ENCODE measurements around the gene PSKH1.
"Not testable (repeated sequence)": the region's sequence is repeated elsewhere in the genome, so short reads cannot be mapped to it uniquely, and the experiment has no call there.

PSKH1 gene

GRCh38 chr16:67910158-67910557 is 17.1 kb downstream of the PSKH1 start:
- Histone ChIP-seq H3K4me3 (replicated peaks; ENCODE audit: low read depth, low read length) (no peak overlapping the region), H3K27me3 (replicated peaks; ENCODE audit: control insufficient read depth, insufficient read depth, low read length) (no peaks in the 10 kb centered on the region), H3K36me3 (ENCODE audit: control insufficient read depth, insufficient read depth, low read length) (peaks cover 13% of the 10 kb centered on the region)
- TF ChIP-seq CTCF (IDR thresholded peaks at IDR 0.05; ENCODE audit: insufficient read depth, low read length, poor library complexity, severe bottlenecking): no peak
- DNase-seq (ENCODE audit: extremely low read depth, insufficient read length): no peak

DNA sequence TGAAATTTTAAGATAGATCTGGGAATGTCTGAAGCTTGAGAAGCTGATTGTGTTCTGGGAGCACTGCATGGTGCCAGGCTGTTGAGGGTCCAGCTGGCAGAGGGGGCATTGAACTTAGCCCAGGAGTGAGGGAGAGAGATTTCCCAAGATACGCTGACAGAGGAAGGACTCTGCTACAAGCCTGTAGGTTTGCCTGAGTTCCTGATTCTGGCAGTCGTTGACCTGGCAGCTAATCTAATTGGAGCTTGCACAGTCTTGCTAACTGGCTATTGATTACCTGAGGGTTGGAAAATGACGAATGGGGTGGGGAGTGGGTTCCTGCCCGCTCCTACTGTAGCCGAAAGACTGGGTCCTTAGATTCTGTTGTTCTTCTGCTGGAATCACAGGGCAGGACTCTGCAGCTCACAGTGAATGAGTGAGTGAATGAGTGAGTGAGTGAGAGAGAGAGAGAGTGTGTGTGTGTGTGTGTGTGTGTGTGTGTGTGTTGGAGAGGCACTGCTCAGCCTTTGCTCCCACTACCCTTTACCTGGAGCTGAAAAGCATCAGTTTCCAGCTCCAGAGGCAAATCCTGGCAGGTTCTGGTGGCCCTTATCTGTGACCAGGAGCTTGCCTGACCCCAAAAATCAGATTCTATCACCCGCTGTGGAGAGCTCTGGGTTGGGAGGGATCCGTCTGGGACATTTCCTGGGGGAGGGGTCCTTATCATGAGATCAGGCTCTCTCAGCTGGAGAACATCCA is 21.9 kb downstream of the PSKH1 start:
- Histone ChIP-seq H3K4me3 (replicated peaks; ENCODE audit: low read depth, low read length) (no peak overlapping the region), H3K36me3 (ENCODE audit: control insufficient read depth, insufficient read depth, low read length) (peaks cover 19% of the 10 kb centered on the region), H3K27me3 (replicated peaks; ENCODE audit: control insufficient read depth, insufficient read depth, low read length) (no peaks in the 10 kb centered on the region)
- DNase-seq (ENCODE audit: extremely low read depth, insufficient read length): no peak
- TF ChIP-seq CTCF (IDR thresholded peaks at IDR 0.05; ENCODE audit: insufficient read depth, low read length, poor library complexity, severe bottlenecking): no peak

DNA sequence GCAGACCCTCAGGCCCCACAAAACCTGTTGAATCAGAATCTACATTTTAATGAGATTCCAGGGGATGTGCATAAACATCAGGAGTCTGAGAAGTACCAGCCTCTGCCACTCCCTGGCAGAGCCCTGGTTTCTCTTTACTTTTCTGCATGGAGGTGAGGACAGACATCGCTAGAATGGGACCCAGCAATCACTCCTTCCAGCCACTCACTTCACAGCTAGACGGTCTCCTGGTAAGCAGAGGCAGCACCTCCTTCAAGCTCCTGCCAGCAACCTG is 22.4 kb downstream of the PSKH1 start:
- H3K4me3 ChIP-seq (replicated peaks; ENCODE audit: low read depth, low read length); H3K27me3 ChIP-seq (replicated peaks; ENCODE audit: control insufficient read depth, insufficient read depth, low read length); DNase-seq (ENCODE audit: extremely low read depth, insufficient read length): not testable (repeated sequence)
- H3K36me3 ChIP-seq (ENCODE audit: control insufficient read depth, insufficient read depth, low read length): peaks cover 19% of the 10 kb centered on the region

DNA sequence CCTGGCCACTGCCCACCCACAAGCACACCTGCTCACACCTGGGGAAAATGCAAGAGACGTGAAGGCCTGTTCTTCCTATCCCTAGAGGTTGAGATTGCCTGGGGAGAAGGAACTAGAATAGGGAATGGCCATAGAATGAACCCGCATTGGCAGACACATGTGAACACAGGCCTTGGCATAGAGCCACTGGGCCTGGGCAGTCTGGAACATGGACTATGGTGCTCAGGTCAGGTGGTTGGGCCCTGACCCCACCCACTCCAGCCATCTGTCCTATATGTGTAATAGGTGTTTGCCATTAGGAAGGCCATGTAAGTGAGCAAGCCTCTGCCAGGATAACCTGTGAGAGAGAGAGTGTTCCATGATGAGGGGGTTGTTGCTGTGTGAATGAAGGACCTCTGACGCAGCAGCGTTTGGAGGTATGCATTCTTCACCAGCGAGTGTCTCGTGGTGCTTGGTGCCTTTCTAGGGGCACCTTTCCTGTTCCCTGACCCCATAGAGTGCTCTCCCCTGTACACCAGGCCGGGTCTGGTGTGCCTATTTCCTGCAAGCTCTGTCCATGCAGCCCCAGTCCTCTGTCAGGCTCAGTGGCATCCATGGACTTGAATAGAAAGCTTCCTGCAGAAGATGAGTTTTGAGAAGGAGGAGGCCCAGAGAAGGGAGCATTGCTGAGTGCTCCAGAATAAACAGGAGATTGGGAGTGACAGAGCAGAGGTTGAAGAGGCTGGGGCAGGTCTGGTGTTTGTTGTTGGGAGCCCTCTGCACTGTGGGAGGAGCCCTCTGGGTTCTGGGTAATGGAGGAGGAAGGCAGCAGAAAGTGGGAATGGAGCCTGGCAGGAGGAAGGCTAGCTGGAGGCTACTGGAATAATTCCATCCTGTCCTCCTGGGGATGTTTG is 23.0 kb downstream of the PSKH1 start:
- Histone ChIP-seq H3K4me3 (replicated peaks; ENCODE audit: low read depth, low read length) (no peak overlapping the region), H3K36me3 (ENCODE audit: control insufficient read depth, insufficient read depth, low read length) (peaks cover 19% of the 10 kb centered on the region), H3K27me3 (replicated peaks; ENCODE audit: control insufficient read depth, insufficient read depth, low read length) (no peaks in the 10 kb centered on the region)
- no peak for DNase-seq (ENCODE audit: extremely low read depth, insufficient read length)
- no peak for TF ChIP-seq CTCF (IDR thresholded peaks at IDR 0.05; ENCODE audit: insufficient read depth, low read length, poor library complexity, severe bottlenecking)

DNA sequence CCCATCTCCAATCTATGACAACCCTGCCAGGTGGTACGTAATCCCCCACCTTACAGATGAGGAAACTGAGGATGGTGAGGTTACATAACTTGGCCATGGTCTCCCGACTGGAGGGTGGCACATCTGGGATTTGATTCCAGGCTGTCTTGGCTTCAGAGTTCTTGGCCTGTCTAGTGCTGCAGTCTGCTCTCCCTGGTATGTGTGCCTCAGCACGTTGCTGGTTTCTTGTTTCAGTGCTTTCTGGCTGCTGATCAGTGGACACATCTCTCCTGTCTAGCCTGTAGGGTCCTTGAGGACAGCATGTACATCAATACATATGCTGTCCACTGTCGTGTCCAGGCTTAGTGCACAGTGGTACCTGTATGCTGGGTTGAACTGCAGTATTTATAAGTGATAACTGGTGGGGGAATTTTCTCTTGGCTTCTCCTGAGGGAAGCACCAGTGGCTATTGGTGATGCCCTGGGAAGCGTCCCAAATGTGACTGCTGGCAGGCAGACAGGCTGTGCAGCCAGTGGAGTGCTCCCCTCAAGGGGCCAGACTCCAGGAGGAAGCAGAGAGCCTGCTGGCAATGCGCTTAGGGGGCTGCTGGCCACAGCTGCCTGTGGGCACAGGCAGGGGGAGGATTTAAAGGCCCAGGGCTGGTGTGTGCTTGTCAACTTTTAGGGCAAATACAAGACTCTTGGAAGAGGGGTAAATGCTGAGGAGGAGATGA is 24.2 kb downstream of the PSKH1 start:
- Histone ChIP-seq H3K27me3 (replicated peaks; ENCODE audit: control insufficient read depth, insufficient read depth, low read length) (no peaks in the 10 kb centered on the region), H3K4me3 (replicated peaks; ENCODE audit: low read depth, low read length) (no peak overlapping the region), H3K36me3 (ENCODE audit: control insufficient read depth, insufficient read depth, low read length) (peaks cover 19% of the 10 kb centered on the region)
- DNase-seq (ENCODE audit: extremely low read depth, insufficient read length): no peak
- no peak for TF ChIP-seq CTCF (IDR thresholded peaks at IDR 0.05; ENCODE audit: insufficient read depth, low read length, poor library complexity, severe bottlenecking)

DNA sequence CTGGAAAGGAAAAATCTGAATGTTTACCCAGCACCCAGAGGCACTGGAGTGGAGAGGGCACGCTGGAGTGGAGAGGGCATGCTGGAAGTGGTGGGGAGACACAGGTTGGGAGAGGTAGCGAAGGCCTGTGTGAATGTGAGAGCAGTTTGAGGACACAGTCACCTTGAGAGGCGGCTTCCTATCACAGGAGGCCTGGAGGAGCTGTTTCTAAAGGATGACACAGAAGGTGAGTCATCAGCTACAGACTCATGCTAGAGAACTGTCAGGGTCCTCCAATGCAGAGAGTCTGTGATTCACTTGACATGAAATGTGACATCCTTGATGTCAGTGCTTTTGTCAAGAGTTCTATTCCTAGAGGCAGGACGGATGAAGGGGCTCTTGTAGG is 24.8 kb downstream of the PSKH1 start:
- DNase-seq (ENCODE audit: extremely low read depth, insufficient read length): no peak
- H3K27me3 ChIP-seq (replicated peaks; ENCODE audit: control insufficient read depth, insufficient read depth, low read length): no peaks in the 10 kb centered on the region
- no peak overlapping the region for H3K4me3 ChIP-seq (replicated peaks; ENCODE audit: low read depth, low read length)
- no peak for TF ChIP-seq CTCF (IDR thresholded peaks at IDR 0.05; ENCODE audit: insufficient read depth, low read length, poor library complexity, severe bottlenecking)
- H3K36me3 ChIP-seq (ENCODE audit: control insufficient read depth, insufficient read depth, low read length): peaks cover 19% of the 10 kb centered on the region
